Ishikawa (cell line): ENCODE data around the gene ZC2HC1C.

Experiments
- CEBPB ChIP-seq: IDR thresholded peaks from 2 replicates; pipeline ENCODE4 v1.6.1; 2012
- CREB1 ChIP-seq: IDR thresholded peaks from 2 replicates; pipeline ENCODE4 v1.6.1; 2012; ENCODE audit warnings: low read depth
- EGR1 ChIP-seq: IDR thresholded peaks from 2 replicates; pipeline ENCODE4 v1.6.1; 2012
- EP300 ChIP-seq: IDR thresholded peaks from 2 replicates; pipeline ENCODE4 v1.6.1; 2012; ENCODE audit warnings: borderline replicate concordance
- FOXM1 ChIP-seq: IDR thresholded peaks from 2 replicates; pipeline ENCODE4 v1.6.1; 2012; ENCODE audit warnings: low read depth, borderline replicate concordance
- NFIC ChIP-seq: IDR thresholded peaks from 2 replicates; pipeline ENCODE4 v1.6.1; 2012
- RAD21 ChIP-seq: IDR thresholded peaks from 2 replicates; pipeline ENCODE4 v1.6.1; 2012; ENCODE audit warnings: low read depth
- TAF1 ChIP-seq: IDR thresholded peaks from 2 replicates; pipeline ENCODE4 v1.6.1; 2012; ENCODE audit warnings: low read depth, mild to moderate bottlenecking
- TCF12 ChIP-seq: IDR thresholded peaks from 2 replicates; pipeline ENCODE4 v1.6.1; 2012; ENCODE audit warnings: low read depth
- TEAD4 ChIP-seq: IDR thresholded peaks from 2 replicates; pipeline ENCODE4 v1.6.1; 2012
- YY1 ChIP-seq: IDR thresholded peaks from 2 replicates; pipeline ENCODE4 v1.6.1; 2012; ENCODE audit warnings: low read depth
- ZBTB7A ChIP-seq: IDR thresholded peaks from 2 replicates; pipeline ENCODE4 v1.6.1; 2012; ENCODE audit warnings: low read depth
- TF ChIP-seq, protein P1 (sequence below): IDR thresholded peaks from 2 replicates; pipeline ENCODE4 v1.6.1; 2012
- TF ChIP-seq, protein P2 (sequence below): IDR thresholded peaks from 2 replicates; pipeline ENCODE4 v1.6.1; 2012; ENCODE audit warnings: low read depth, mild to moderate bottlenecking
- TF ChIP-seq, protein P3 (sequence below): IDR thresholded peaks from 2 replicates; pipeline ENCODE4 v1.6.1; 2012

The ZC2HC1C gene, protein sequence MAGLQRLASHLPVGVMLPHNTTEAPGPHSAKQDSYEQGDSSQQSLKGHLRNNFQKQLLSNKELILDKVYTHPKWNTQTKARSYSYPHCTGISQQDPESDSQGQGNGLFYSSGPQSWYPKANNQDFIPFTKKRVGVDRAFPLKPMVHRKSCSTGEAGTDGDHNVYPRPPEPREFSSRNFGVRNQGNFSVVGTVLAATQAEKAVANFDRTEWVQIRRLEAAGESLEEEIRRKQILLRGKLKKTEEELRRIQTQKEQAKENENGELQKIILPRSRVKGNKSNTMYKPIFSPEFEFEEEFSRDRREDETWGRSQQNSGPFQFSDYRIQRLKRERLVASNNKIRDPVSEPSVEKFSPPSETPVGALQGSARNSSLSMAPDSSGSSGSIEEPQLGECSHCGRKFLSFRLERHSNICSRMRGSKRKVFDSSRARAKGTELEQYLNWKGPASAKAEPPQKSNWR

DNA sequence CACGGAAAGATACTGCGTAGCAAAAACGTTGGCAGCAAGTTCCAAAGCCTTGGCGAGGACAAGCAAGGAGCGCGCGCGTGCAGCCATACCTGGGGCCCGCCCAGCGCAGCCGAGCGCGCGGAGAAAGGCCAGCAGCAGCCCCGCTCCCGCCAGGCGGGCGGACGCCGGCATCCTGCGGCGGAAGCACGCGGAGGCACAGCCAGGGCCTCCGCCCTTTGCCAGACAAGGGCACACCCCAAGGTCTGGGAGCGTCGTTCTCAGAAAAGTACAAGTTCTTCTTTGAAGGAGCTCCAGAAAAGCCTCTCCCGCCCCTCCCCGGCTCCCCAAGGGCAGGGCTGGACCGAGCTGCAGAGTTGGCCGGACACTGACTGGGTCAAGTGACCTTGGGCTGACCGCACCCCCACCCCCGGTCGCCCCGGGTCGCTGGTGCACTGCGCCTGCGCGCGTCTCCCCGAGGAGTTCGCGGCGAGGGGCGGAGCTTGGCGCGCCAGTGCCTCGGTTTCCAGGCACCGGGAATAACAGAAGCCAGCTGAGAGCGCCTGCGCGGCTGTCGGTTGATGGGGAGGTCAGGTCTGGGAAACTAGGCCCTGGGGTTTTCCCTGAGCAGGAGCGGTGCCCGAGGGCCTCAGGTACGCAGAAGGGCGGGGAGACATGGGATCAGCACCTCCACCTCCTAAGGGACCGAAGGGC is at the start of gene ZC2HC1C:
Gene ZC2HC1C (plus strand): TSS at position 521 of the 690 bp plus-strand sequence. CDS start 933 bp downstream, outside the sequence.
- TF ChIP-seq CEBPB, result no peak
- no peak for TF ChIP-seq RAD21
- TF ChIP-seq, protein P1, sequence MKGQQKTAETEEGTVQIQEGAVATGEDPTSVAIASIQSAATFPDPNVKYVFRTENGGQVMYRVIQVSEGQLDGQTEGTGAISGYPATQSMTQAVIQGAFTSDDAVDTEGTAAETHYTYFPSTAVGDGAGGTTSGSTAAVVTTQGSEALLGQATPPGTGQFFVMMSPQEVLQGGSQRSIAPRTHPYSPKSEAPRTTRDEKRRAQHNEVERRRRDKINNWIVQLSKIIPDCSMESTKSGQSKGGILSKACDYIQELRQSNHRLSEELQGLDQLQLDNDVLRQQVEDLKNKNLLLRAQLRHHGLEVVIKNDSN, result peak; percentile 57
- no peak for TF ChIP-seq EP300
- TF ChIP-seq TEAD4, result peak; percentile 39; the same call in 1 of the 2 replicates
- peak; percentile 64; the same call in 1 of the 2 replicates for TF ChIP-seq NFIC
- TF ChIP-seq EGR1, result peak; percentile 29; the same call in 1 of the 2 replicates
- no peak for TF ChIP-seq FOXM1
- TF ChIP-seq, protein P2, sequence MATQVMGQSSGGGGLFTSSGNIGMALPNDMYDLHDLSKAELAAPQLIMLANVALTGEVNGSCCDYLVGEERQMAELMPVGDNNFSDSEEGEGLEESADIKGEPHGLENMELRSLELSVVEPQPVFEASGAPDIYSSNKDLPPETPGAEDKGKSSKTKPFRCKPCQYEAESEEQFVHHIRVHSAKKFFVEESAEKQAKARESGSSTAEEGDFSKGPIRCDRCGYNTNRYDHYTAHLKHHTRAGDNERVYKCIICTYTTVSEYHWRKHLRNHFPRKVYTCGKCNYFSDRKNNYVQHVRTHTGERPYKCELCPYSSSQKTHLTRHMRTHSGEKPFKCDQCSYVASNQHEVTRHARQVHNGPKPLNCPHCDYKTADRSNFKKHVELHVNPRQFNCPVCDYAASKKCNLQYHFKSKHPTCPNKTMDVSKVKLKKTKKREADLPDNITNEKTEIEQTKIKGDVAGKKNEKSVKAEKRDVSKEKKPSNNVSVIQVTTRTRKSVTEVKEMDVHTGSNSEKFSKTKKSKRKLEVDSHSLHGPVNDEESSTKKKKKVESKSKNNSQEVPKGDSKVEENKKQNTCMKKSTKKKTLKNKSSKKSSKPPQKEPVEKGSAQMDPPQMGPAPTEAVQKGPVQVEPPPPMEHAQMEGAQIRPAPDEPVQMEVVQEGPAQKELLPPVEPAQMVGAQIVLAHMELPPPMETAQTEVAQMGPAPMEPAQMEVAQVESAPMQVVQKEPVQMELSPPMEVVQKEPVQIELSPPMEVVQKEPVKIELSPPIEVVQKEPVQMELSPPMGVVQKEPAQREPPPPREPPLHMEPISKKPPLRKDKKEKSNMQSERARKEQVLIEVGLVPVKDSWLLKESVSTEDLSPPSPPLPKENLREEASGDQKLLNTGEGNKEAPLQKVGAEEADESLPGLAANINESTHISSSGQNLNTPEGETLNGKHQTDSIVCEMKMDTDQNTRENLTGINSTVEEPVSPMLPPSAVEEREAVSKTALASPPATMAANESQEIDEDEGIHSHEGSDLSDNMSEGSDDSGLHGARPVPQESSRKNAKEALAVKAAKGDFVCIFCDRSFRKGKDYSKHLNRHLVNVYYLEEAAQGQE, result no peak
- no peak for TF ChIP-seq CREB1
- TF ChIP-seq YY1, result peak; percentile 75
- TF ChIP-seq TAF1, result peak; percentile 87
- peak; percentile 66; the same call in 1 of the 2 replicates for TF ChIP-seq ZBTB7A
- peak; percentile 52 for TF ChIP-seq TCF12
- TF ChIP-seq, protein P3, sequence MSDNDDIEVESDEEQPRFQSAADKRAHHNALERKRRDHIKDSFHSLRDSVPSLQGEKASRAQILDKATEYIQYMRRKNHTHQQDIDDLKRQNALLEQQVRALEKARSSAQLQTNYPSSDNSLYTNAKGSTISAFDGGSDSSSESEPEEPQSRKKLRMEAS, result peak; percentile 93

DNA sequence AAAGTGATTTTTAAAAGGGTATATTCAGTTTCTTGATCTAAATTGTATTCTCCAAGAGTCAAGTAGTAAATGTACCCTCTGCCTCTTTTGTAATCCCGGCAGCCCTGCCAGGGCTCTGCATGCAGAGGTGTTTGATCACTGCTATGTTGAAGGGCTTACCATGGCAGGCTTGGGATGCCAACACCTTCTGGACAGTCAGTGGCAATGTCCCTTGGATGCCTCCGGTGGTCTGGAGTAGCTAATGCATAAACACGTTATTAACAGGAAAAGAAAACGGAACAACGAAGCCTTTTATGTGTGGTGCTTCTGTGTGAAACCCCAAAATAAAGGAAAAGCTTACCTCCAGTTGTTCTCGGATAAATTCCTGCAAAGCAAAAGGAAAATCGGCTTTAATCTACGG is 46.8 kb upstream of the ZC2HC1C start:
- TF ChIP-seq RAD21 (peak; percentile 49), TCF12 (no peak), FOXM1 (no peak), CREB1 (no peak)
- TF ChIP-seq, protein P3, result no peak
- TF ChIP-seq, protein P2, result no peak

DNA sequence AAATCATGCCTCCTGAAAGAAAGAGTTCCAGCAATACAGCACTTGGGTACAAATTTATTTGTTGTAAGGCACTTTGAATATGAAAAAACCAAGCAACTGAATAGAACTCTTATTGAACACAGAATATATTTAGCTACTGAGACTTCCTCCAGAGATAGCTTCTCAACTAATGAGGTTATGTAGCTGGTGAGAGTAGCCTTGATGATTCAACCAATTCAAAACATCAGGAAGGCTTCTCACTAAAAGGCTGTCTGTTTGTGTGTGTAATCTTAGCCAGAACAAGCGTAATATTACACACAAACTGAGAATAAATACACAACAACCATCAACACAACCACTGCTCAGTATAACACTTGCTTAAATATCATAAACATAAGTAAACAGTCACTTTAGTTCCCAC is 46.3 kb upstream of the ZC2HC1C start:
- TF ChIP-seq TAF1 (no peak), TEAD4 (no peak), YY1 (no peak), TCF12 (no peak), ZBTB7A (no peak), EGR1 (no peak), CREB1 (no peak), RAD21 (no peak), NFIC (no peak), CEBPB (no peak), EP300 (no peak), FOXM1 (no peak)
- TF ChIP-seq, protein P1, result no peak
- TF ChIP-seq, protein P2, result no peak
- TF ChIP-seq, protein P3, result no peak
